HepG2 (cell line): ENCODE results near the gene ANKDD1A. TPM values are rescaled to one million over a fixed set of nuclear protein-coding genes. Genes with fewer than 3 reads are reported as not detected.

Source experiments
- E2F2 ChIP-seq: sonication (generic); formaldehyde crosslinking; IDR thresholded peaks from 2 replicates; pipeline ENCODE4 v1.4.0; 2020; ENCODE audit warnings: missing genetic modification reagents, borderline replicate concordance
- E2F5 ChIP-seq: sonication (generic); formaldehyde crosslinking; conservative IDR thresholded peaks from 2 replicates; pipeline ENCODE4 v1.4.0; 2020; ENCODE audit warnings: missing genetic modification reagents
- EZH2 ChIP-seq: conservative IDR thresholded peaks from 2 replicates; pipeline ENCODE4 v1.6.1; 2012; ENCODE audit warnings: mild to moderate bottlenecking, low read depth, low read length, moderate library complexity
- HNF4A ChIP-seq: sonication (generic); formaldehyde crosslinking; IDR thresholded peaks from 2 replicates; pipeline ENCODE4 v1.4.0; 2020; ENCODE audit warnings: missing genetic modification reagents
- IRX3 ChIP-seq: sonication (generic); formaldehyde crosslinking; IDR thresholded peaks from 2 replicates; pipeline ENCODE4 v1.8.1; 2023; ENCODE audit warnings: mild to moderate bottlenecking, low read depth, missing genetic modification reagents, borderline replicate concordance
- MED13 ChIP-seq: sonication (generic); formaldehyde crosslinking; IDR thresholded peaks from 2 replicates; pipeline ENCODE4 v1.5.0; 2020; ENCODE audit warnings: missing genetic modification reagents
- PAWR ChIP-seq: sonication (generic); formaldehyde crosslinking; IDR thresholded peaks from 2 replicates; pipeline ENCODE4 v1.4.0; 2020; ENCODE audit warnings: missing genetic modification reagents, mild to moderate bottlenecking, borderline replicate concordance
- RARA ChIP-seq: IDR thresholded peaks from 2 replicates; pipeline ENCODE4 v1.6.1; 2016; ENCODE audit warnings: missing genetic modification reagents, missing compliant biosample characterization
- SIX4 ChIP-seq: sonication (generic); formaldehyde crosslinking; IDR thresholded peaks from 2 replicates; pipeline ENCODE4 v1.4.0; 2020; ENCODE audit warnings: missing genetic modification reagents
- TAF15 ChIP-seq: fragments of 200-400 bp; formaldehyde crosslinking; IDR thresholded peaks from one replicate; pipeline ENCODE4 v1.6.1; 2018; ENCODE audit warnings: mild to moderate bottlenecking, low read depth, low read length; ENCODE audit not compliant: poor library complexity, severe bottlenecking
- TSC22D2 ChIP-seq: sonication (generic); formaldehyde crosslinking; IDR thresholded peaks from 2 replicates; pipeline ENCODE4 v1.5.1; 2020; ENCODE audit warnings: missing genetic modification reagents, mild to moderate bottlenecking, borderline replicate concordance
- ZNF253 ChIP-seq: sonication (generic); formaldehyde crosslinking; IDR thresholded peaks from 2 replicates; pipeline ENCODE4 v1.8.0; 2022; ENCODE audit warnings: mild to moderate bottlenecking, missing genetic modification reagents, borderline replicate concordance
- polyA plus RNA-seq, 8 experiments: library from polyadenylated mRNA; depleted of rRNA in 3 of 8; stranded (reverse) in 7 of 8; unstranded in 1 of 8; fragments of >200 nt; fragmentation: Illumina TruSeq in 4 of 8; extraction: Trizol in 4 of 8; gene quantifications; 2 replicates each; pipeline versions ENCODE4 v1.2.1 to v1.2.3, GENCODE V29; 2011 to 2016; ENCODE audit warnings: low read depth in 4 of 8, missing spikeins in 1 of 8, mixed read lengths in 1 of 8; ENCODE audit not compliant: insufficient read depth in 1 of 8
- total RNA-seq, 5 experiments: library from RNA; depleted of rRNA; stranded (reverse); fragments of >200 nt; fragmentation: Illumina TruSeq; extraction: Trizol; gene quantifications; 2 replicates each; pipeline ENCODE4 v1.2.3, GENCODE V29; 2016; ENCODE audit warnings: low read depth in 1 of 5
- TF ChIP-seq, protein P1 (sequence below): sonication (generic); formaldehyde crosslinking; IDR thresholded peaks from 2 replicates; pipeline ENCODE4 v1.9.0; 2021; ENCODE audit warnings: missing genetic modification reagents, mild to moderate bottlenecking, borderline replicate concordance
- TF ChIP-seq, protein P2 (sequence below): sonication (generic); formaldehyde crosslinking; IDR thresholded peaks from 2 replicates; pipeline ENCODE4 v1.4.0; 2020; ENCODE audit warnings: missing genetic modification reagents
- TF ChIP-seq, protein P3 (sequence below): sonication (generic); formaldehyde crosslinking; IDR thresholded peaks from 2 replicates; pipeline ENCODE4 v1.5.1; 2020; ENCODE audit warnings: mild to moderate bottlenecking, moderate library complexity, missing genetic modification reagents
- TF ChIP-seq, protein P4 (sequence below): sonication (generic); formaldehyde crosslinking; IDR thresholded peaks from 2 replicates; pipeline ENCODE4 v1.4.0; 2020; ENCODE audit warnings: missing genetic modification reagents

The ANKDD1A gene
- total and polyA plus RNA-seq, 2 of the 13 experiments (the other 11 are each of a cell fraction or from before 2014, with no cell fraction given): 0.11 to 0.48 TPM

GRCh38 chr15:64989416-64990167, 77.9 kb downstream of the ANKDD1A start, which contains the start of gene SPG21 (continued):
- TF ChIP-seq ZNF253 (peak; percentile 87; the same call in 1 of the 2 replicates), TSC22D2 (CRISPR knock-in tag) (no peak), EZH2 (no peak), SIX4 (CRISPR knock-in tag) (no peak), IRX3 (no peak), HNF4A (CRISPR knock-in tag) (no peak), MED13 (CRISPR knock-in tag) (peak; percentile 70; the same call in 1 of the 2 replicates), RARA (CRISPR knock-in tag) (peak; percentile 41), TAF15 (no peak), E2F5 (CRISPR knock-in tag) (no peak), E2F2 (no peak), PAWR (CRISPR knock-in tag) (no peak)
- TF ChIP-seq, protein P1, sequence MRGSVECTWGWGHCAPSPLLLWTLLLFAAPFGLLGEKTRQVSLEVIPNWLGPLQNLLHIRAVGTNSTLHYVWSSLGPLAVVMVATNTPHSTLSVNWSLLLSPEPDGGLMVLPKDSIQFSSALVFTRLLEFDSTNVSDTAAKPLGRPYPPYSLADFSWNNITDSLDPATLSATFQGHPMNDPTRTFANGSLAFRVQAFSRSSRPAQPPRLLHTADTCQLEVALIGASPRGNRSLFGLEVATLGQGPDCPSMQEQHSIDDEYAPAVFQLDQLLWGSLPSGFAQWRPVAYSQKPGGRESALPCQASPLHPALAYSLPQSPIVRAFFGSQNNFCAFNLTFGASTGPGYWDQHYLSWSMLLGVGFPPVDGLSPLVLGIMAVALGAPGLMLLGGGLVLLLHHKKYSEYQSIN (CRISPR knock-in tag): no peak
- TF ChIP-seq, protein P2, sequence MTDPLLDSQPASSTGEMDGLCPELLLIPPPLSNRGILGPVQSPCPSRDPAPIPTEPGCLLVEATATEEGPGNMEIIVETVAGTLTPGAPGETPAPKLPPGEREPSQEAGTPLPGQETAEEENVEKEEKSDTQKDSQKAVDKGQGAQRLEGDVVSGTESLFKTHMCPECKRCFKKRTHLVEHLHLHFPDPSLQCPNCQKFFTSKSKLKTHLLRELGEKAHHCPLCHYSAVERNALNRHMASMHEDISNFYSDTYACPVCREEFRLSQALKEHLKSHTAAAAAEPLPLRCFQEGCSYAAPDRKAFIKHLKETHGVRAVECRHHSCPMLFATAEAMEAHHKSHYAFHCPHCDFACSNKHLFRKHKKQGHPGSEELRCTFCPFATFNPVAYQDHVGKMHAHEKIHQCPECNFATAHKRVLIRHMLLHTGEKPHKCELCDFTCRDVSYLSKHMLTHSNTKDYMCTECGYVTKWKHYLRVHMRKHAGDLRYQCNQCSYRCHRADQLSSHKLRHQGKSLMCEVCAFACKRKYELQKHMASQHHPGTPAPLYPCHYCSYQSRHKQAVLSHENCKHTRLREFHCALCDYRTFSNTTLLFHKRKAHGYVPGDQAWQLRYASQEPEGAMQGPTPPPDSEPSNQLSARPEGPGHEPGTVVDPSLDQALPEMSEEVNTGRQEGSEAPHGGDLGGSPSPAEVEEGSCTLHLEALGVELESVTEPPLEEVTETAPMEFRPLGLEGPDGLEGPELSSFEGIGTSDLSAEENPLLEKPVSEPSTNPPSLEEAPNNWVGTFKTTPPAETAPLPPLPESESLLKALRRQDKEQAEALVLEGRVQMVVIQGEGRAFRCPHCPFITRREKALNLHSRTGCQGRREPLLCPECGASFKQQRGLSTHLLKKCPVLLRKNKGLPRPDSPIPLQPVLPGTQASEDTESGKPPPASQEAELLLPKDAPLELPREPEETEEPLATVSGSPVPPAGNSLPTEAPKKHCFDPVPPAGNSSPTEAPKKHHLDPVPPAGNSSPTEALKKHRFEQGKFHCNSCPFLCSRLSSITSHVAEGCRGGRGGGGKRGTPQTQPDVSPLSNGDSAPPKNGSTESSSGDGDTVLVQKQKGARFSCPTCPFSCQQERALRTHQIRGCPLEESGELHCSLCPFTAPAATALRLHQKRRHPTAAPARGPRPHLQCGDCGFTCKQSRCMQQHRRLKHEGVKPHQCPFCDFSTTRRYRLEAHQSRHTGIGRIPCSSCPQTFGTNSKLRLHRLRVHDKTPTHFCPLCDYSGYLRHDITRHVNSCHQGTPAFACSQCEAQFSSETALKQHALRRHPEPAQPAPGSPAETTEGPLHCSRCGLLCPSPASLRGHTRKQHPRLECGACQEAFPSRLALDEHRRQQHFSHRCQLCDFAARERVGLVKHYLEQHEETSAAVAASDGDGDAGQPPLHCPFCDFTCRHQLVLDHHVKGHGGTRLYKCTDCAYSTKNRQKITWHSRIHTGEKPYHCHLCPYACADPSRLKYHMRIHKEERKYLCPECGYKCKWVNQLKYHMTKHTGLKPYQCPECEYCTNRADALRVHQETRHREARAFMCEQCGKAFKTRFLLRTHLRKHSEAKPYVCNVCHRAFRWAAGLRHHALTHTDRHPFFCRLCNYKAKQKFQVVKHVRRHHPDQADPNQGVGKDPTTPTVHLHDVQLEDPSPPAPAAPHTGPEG: 0 out of 2 replicates have a peak, but pooled peaks have one; percentile 24
- TF ChIP-seq, protein P3, sequence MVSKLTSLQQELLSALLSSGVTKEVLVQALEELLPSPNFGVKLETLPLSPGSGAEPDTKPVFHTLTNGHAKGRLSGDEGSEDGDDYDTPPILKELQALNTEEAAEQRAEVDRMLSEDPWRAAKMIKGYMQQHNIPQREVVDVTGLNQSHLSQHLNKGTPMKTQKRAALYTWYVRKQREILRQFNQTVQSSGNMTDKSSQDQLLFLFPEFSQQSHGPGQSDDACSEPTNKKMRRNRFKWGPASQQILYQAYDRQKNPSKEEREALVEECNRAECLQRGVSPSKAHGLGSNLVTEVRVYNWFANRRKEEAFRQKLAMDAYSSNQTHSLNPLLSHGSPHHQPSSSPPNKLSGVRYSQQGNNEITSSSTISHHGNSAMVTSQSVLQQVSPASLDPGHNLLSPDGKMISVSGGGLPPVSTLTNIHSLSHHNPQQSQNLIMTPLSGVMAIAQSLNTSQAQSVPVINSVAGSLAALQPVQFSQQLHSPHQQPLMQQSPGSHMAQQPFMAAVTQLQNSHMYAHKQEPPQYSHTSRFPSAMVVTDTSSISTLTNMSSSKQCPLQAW: 0 out of 2 replicates have a peak, but pooled peaks have one; percentile 29
- TF ChIP-seq, protein P4, sequence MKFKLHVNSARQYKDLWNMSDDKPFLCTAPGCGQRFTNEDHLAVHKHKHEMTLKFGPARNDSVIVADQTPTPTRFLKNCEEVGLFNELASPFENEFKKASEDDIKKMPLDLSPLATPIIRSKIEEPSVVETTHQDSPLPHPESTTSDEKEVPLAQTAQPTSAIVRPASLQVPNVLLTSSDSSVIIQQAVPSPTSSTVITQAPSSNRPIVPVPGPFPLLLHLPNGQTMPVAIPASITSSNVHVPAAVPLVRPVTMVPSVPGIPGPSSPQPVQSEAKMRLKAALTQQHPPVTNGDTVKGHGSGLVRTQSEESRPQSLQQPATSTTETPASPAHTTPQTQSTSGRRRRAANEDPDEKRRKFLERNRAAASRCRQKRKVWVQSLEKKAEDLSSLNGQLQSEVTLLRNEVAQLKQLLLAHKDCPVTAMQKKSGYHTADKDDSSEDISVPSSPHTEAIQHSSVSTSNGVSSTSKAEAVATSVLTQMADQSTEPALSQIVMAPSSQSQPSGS (CRISPR knock-in tag): no peak
